Fibroblast of mammary gland (primary cell): ENCODE measurements around the gene ANO3.
A peak's percentile ranks its signal among the peaks of the same experiment; 100 is the strongest.

Experiments
- DNase-seq: peaks from one replicate; pipeline ENCODE4 v3.0.0-alpha.2; 2010; ENCODE audit warnings: low read depth
- H3K4me3 ChIP-seq: 2 replicates; pipeline ENCODE4 v1.5.1; 2011; ENCODE audit warnings: low read depth, mild to moderate bottlenecking, low read length, moderate library complexity; ENCODE audit not compliant: control insufficient read depth
- CTCF ChIP-seq: conservative IDR thresholded peaks from 2 replicates; pipeline ENCODE4 v1.5.1; 2011; ENCODE audit warnings: low read depth, low read length, inconsistent platforms; ENCODE audit not compliant: control insufficient read depth, insufficient read depth

Gene ANO3

GRCh38 chr11:26599425-26599824, 267.5 kb downstream of the ANO3 start:
- no peak overlapping the region for H3K4me3 ChIP-seq
- peak; percentile 90 for DNase-seq
- no peak for TF ChIP-seq CTCF

GRCh38 chr11:26599876-26600434, 268.0 kb downstream of the ANO3 start:
- H3K4me3 ChIP-seq: no peak overlapping the region
- no peak for DNase-seq

DNA sequence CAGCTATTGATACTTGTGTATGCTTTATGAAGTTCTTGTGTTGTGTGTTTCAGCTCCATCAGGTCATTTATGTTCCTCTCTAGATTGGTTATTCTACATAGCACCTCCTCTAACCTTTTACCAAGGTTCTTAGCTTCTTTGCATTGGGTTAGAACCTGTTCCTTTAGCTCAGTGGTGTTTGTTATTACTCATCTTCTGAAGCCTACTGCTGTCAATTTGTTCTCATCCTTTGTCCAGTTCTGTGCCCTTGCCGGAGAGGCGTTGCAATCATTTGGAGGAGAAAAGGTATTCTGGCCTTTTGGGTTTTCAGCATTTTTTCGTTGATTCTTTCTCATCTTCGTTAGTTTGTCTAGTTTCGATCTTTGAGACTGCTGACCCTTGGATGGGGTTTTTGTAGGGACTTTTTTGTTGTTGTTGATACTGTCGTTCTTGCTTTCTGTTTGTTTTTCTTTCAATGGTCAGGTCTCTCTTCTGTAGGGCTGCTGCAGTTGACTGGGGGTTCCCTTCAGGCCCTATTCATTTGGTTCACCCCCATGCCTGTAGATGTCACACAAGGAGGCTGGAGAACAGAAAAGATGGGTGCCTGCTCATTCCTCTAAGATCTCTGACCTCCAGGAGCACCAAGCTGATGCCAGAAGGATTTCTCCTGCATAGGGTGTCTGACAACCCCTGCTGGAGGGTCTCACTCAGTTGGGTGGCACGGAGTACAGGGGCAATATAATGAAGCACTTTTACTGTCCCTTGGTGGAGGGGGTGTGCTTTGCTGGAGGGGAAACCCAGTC, 276.0 kb downstream of the ANO3 start:
- no peak for TF ChIP-seq CTCF
- H3K4me3 ChIP-seq: no peak overlapping the region
- DNase-seq: no peak

More at GRCh38 chr11:26599876-26600434, 268.0 kb downstream of the ANO3 start:
- no peak for TF ChIP-seq CTCF

DNA sequence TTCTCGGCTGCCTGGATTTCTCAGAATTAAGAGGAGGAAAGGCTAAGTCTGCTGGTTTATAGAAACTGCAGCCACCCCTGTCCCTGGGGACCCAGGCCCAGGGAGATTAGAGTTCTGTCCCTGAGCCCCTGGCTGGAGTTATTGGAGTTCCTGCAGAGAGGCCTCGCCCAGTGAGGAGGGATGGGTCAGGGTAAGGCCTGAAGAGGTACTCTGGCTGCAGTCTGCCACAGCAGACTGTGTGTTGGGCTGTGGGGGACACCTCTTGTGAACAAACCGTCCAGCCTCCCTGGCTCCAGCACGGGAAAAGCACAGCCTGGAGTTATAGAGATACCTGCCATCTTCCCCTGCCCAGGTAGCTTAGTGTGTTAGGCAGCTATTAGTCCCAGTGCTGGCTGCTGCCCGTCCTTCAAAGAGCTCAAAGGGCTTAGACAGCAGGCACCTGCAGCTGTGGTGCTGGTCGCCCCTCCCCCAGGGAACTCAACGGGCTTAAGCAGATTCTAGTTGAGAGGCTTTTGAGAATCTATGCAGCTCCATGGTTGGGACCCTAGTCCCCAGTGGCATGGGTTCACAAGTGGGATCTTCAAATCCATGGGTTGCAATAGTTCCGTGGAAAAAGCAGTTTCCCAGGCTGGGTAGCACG, 276.7 kb downstream of the ANO3 start:
- no peak for TF ChIP-seq CTCF
- H3K4me3 ChIP-seq: no peak overlapping the region
- no peak for DNase-seq

- no peak overlapping the region for H3K4me3 ChIP-seq
- no peak for DNase-seq
- no peak for TF ChIP-seq CTCF
Observed at GRCh38 chr11:26613759-26614158, 281.8 kb downstream of the ANO3 start.

DNA sequence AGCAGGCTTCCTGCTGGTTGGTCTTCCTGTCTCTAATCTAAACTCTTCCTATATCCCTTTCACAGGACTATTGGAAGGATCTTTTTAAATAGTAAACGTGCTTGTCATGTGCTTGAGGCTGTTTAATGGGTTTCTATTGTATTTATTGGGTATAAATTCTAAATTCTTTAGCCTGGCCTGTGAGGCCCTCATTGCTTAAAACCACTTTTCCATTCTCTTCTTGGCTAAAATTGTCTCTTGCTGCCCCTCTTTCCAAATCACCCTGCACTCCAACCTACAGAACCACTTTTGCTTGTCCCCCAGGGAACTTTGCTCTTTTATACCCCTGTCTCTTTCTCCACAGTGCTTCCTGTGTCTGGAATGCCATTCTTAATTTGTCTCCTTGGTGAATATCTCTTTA, 286.5 kb downstream of the ANO3 start:
- no peak overlapping the region for H3K4me3 ChIP-seq
- TF ChIP-seq CTCF: no peak
- DNase-seq: no peak
